Right renal cortex interstitium (tissue), 3 donors: ENCODE results near the gene PIGZ. TPM values are rescaled to one million over a fixed set of nuclear protein-coding genes. Genes with fewer than 3 reads are reported as not detected.

ENCODE experiments used
- DNase-seq, 3 donors: peaks; one replicate each; pipeline ENCODE4 v3.0.0-alpha.2; 2013; ENCODE audit warnings: low read depth in 3 of 3, low spot score in 2 of 3
- polyA plus RNA-seq, 3 donors: library from polyadenylated mRNA; unstranded; fragments of 120-200 nt; gene quantifications; one replicate each; pipeline ENCODE4 v1.2.1, GENCODE V29; 2013; ENCODE audit not compliant: insufficient read length in 3 of 3

The PIGZ gene
- 1 to 10 TPM in 2 of 3 donors, under 1 TPM in 1; 0.79 to 1.5 (median 1.1) TPM for polyA plus RNA-seq

- DNase-seq, result no peak
Observed at GRCh38 chr3:196968233-196969133, at the start of gene PIGZ. Gene PIGZ, minus strand, starts transcription at chr3:196968833. Its CDS starts 16,802 bp downstream, at chr3:196952031.

GRCh38 chr3:197017003-197017402 lies 48.4 kb upstream of the PIGZ start:
- DNase-seq, result no peak

- no peak for DNase-seq
Observed at GRCh38 chr3:197015790-197016736, 47.4 kb upstream of the PIGZ start.

GRCh38 chr3:197014942-197015575 lies 46.4 kb upstream of the PIGZ start:
- DNase-seq, result no peak

- no peak for DNase-seq
Observed at GRCh38 chr3:197014024-197014423, 45.4 kb upstream of the PIGZ start.

- DNase-seq, result no peak
Observed at GRCh38 chr3:197012540-197012883, 43.9 kb upstream of the PIGZ start.

GRCh38 chr3:197011780-197012539 lies 43.3 kb upstream of the PIGZ start:
- DNase-seq, result no peak

- no peak for DNase-seq
Observed at GRCh38 chr3:197010556-197011351, 42.1 kb upstream of the PIGZ start.

- DNase-seq, result no peak
Observed at GRCh38 chr3:197009532-197010019, 40.9 kb upstream of the PIGZ start.

- DNase-seq, result no peak
Observed at GRCh38 chr3:197008436-197009209, 40.0 kb upstream of the PIGZ start.

GRCh38 chr3:197007953-197008352 lies 39.3 kb upstream of the PIGZ start:
- DNase-seq, result no peak

- DNase-seq, result no peak
Observed at GRCh38 chr3:197007296-197007940, 38.8 kb upstream of the PIGZ start.

- DNase-seq, result no peak
Observed at GRCh38 chr3:197006860-197007259, 38.2 kb upstream of the PIGZ start.

- no peak for DNase-seq
Observed at GRCh38 chr3:197006446-197006845, 37.8 kb upstream of the PIGZ start.

- DNase-seq, result no peak
Observed at GRCh38 chr3:197003461-197004385, 35.1 kb upstream of the PIGZ start.

- no peak for DNase-seq
Observed at GRCh38 chr3:197002701-197003454, 34.2 kb upstream of the PIGZ start.
